Measurements from ENCODE around the gene S100A4.
A peak's percentile ranks its signal among the peaks of the same experiment; 100 is the strongest.
"Not testable (repeated sequence)": the region's sequence is repeated elsewhere in the genome, so short reads cannot be mapped to it uniquely, and the experiment has no call there.

Gene S100A4

DNA sequence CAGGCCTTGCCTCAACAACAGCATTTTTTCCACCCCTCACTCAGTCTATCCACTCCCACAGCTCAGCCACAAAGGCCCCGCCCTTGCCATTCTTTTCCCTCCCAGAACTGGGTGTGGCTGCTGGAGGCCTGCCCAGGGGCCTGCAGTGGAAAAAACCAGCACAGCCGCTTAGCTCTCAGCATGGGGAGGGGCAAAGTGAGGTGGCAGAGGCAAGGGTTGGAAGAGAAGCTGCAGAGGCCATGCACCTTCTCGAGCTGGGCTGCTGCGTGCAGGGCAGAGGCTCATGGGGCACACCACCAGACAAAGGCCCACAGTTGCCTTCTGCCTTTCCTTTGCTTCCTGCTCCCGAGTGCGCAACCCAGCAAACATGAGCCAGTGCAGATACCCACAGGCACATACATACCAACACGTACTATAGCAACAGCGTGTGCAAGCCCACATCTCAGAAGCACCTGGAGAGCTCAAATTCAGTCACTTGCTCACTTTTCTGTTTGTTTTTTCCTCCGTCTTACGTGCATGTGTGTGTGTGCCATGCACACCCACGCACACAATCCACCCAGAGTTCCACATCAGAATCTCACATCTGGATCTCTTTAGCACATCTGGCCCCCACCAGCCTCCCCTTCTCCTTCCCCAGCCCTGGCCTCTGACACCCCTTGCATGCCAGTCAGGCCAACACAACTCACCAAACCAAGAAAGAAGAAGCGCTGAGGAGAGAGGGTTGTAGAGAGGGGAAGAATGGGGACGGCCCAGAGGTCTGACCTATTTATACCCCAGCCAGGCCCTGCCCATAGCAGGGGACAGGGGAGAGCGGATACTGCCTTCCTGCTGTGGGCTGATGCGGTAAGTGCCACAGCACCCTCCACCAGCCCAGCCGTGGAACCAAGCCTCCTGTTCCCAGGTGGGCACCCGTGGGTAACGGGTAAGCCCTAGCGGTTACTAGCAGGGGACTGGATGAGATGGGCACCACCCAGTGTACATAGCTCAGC lies at the start of gene S100A4:
TSS of gene S100A4 (minus strand) at position 740 of the 989 bp plus-strand sequence. CDS start 1,012 bp downstream, outside the sequence.
- DNase-seq, result peak; percentile 83 to 85

- DNase-seq, result no peak
These were observed 47.1 kb upstream of the S100A4 start for GRCh38 chr1:153592748-153593147.

DNA sequence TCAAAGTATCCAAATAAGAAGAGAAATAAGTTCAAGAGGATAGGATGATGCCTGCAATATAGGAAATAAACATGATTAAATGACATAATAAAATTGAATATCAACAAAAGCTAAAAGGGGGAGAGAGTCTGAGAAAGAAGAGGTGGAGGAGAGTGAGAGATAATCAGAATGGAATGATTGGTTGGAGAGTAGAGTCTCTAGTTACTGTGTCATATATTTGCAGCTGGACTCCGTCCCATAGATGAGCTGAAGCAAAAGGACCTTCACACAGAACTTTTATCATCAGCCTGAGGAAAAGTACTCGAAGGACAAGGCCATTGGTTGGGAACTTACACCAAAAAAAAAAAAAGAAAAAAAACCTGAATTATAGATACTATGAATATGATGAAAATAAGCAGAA lies 42.9 kb upstream of the S100A4 start:
- DNase-seq, result no peak

GRCh38 chr1:153588033-153588432 lies 42.4 kb upstream of the S100A4 start:
- DNase-seq, result not testable (repeated sequence)

DNA sequence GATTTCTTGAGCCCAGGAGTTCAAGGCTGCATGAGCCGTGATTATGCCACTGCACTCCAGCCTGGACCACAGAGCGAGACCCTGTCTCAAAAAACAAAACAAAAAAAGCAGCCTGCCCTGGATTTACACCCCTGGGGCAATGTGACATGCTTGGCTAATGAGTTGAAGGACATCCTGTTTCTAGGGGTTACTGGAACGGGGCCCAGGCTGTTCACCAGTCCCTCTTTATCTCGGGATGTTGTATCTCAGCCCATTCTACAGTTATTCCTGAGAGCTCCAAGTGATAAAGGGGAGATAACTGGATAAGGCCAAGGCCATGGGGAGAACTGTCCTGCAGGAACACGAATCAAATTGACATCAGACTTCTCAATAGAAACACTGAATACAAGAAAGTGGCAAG lies 41.7 kb upstream of the S100A4 start:
- no peak for DNase-seq

DNA sequence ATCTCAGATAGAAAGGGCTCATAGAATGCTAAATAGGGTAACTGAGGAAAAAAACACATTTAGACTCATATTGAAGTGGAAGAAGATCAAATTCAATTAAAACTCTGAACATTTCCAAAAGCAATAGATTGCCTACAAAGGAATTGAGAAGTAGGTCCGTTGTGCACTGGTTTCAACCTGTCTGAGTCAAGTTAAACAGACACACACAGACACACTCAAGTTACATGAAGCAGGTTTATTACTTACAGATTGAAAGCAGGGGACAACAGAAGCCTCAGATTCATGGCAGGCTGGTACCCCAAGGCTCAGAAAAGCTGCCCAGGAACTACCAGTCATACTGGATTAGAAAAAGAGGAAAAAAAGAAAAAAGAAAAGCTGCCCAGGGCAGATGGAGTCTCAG lies 40.7 kb upstream of the S100A4 start:
- DNase-seq, result no peak

- no peak for DNase-seq
These were observed 39.4 kb upstream of the S100A4 start for GRCh38 chr1:153585006-153585405.

DNA sequence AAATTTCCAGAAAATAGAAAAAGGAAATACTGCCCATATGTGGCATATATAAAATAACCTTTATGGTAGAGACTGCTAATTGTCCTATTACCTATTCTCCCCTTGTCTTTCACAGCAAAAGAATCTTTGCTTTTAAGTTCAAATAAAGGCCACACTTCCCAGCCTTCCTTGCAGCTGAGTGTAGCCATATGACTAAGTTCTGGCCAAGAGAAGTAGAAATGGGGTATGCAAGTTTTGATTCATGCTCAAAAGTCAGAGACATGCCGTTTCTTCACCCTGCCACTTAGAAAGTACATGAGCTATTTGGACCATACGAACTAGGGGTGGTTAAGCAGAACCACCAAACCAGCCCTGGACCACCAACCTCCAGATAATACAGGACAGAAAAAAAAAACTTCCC lies 38.4 kb upstream of the S100A4 start:
- no peak for DNase-seq

DNA sequence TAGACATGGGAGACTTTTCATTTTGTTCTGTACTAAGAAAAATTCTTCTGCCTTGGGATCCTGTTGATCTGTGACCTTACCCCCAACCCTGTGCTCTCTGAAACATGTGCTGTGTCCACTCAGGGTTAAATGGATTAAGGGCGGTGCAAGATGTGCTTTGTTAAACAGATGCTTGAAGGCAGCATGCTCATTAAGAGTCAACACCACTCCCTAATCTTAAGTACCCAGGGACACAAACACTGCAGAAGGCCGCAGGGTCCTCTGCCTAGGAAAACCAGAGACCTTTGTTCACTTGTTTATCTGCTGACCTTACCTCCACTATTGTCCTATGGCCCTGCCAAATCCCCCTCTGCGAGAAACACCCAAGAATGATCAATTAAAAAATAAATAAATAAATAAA lies 37.9 kb upstream of the S100A4 start:
- DNase-seq, result not testable (repeated sequence)

GRCh38 chr1:153582836-153583235 lies 37.2 kb upstream of the S100A4 start:
- not testable (repeated sequence) for DNase-seq

GRCh38 chr1:153578936-153579335 lies 33.3 kb upstream of the S100A4 start:
- no peak for DNase-seq

- no peak for DNase-seq
These were observed 32.9 kb upstream of the S100A4 start for GRCh38 chr1:153578490-153578889.

- DNase-seq, result no peak
These were observed 32.0 kb upstream of the S100A4 start for GRCh38 chr1:153577624-153578051.

DNA sequence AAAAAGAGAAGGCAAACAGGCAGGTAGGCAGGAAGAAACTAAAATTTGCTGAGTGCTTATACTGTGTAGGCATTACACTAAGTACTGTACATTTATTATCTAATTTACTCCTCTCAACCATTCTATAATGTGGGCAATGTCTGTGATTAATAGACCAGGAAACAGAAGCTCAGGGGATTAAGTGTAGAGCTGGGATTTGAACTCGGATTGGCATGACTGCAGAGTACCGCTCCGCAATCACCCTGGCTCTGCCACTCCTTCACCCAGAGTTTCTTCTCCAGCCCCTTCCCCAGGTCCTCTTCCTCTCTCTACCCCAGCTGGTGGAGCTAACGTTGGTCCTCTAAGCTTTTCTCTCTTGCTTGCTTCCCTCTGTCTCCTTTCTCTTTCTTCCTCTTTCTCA lies 31.5 kb upstream of the S100A4 start:
- DNase-seq, result no peak

- DNase-seq, result not testable (repeated sequence)
These were observed 29.9 kb upstream of the S100A4 start for GRCh38 chr1:153575497-153575896.

DNA sequence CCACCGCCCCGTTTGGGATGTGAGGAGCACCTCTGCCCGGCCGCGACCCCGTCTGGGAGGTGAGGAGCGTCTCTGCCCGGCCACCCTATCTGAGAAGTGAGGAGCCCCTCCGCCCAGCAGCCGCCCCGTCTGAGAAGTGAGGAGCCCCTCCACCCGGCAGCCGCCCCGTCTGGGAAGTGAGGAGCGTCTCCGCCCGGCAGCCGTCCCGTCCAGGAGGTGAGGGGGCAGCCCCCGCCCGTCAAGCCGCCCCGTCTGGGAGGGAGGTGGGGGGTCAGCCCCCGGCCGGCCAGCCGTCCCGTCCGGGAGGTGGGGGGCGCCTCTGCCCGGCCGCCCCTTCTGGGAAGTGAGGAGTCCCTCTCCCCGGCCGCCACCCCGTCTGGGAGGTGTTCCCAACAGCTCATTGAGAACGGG lies 29.5 kb upstream of the S100A4 start:
- not testable (repeated sequence) for DNase-seq

GRCh38 chr1:153573351-153573750 lies 27.7 kb upstream of the S100A4 start:
- peak; percentile 53 to 70 for DNase-seq

DNA sequence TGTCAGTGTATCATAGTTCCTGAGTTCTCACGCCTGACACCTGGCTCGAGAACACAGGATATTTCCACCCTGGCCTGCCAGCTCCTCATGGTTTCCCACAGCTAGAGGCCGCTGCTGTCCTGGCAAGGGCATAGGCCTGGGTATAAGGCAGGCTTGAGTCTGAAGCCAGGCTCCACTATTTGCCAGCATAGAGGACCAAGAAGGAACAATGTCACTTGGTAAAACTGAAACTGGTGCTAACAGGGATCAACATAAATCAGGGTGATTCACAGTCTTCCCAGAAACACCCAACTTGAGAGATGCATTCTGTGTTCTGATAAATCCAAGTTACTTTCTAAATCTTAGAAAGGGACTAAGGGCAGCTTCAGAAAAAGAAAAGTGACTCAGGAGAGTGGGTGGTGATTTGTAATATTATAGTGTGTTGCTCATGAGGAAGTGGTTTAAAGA lies 27.0 kb upstream of the S100A4 start:
- DNase-seq, result peak; percentile 91 to 93

- DNase-seq, result no peak
These were observed 26.1 kb upstream of the S100A4 start for GRCh38 chr1:153571706-153572105.

DNA sequence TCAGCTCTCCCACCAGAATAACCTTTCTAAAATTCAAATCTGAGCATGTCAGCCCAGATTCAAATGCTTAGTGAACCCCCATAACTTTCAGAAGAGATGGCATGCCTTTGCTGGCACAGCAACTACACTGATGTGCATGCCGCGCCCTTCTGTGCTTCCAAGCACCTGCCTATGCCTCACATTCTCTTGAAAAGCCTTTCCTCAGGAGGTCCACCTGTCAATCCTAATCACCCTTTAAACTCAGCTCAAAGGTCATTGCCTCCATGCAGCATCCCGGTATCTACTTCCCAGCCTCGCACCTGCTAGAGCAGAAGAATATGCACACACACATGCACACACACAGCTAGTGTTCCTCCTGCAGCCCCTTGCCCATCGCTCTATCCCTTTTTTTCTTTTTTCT lies 25.3 kb upstream of the S100A4 start:
- no peak for DNase-seq

DNA sequence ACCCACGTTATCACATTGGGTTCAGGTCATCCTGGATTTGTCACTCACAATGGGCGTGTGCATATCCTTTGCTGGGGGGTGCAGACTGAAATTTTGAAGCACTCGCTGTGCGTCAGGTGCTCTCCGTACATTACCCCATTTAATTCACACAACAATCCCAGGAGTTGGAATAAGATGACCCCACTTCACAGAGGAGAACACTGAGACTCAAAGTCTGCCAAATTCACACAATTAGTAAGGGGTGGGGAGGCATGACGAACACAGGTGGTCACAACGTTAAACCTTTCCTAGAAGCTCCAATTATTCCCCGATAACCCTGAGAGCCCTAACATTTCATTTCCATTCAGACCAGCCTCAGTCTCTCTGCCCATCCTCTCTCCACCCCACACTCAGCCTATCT lies 23.9 kb upstream of the S100A4 start:
- no peak for DNase-seq

- DNase-seq, result peak; percentile 58 to 92
These were observed 22.9 kb upstream of the S100A4 start for GRCh38 chr1:153568367-153569099.

DNA sequence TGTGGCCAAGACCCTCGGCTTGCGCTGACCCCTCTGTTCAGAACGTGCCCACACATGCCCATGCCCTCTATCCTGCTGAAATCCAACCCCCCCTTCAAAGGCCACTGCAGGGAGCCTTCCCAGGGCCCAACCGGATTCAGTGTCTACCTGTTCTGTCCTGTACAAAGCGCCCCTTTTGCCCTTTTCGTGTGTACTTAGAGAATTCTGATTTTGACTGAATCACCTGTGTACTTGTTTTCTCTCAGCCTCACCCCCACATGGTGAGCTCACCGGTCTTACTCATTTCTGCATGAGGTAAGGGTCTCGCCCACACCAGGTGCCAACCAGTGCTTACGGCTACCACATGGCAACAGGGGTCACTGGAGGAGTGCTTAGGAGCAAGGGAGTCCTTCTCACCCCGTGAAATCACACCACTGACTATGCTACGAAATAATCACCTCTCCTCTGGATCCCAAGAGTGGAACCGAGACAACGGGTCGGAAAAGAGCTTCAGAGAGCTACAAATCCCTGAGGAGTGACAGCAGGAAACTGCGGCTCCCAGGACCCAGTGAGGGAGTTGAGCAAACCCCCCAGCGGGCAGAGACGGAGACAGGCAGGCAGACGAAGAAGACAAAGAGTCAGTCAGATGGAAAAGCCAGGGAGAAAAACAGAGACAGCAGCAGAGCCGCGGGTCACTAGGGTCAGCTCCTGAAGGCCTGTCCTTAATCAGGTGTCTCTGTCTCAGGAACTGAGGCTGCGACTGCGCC lies 22.2 kb upstream of the S100A4 start:
- peak in 1 of 2 donors; percentile 31 for DNase-seq
